Measurements from ENCODE around the gene PLK3.
A peak's percentile ranks its signal among the peaks of the same experiment; 100 is the strongest.
"Not testable (repeated sequence)": the region's sequence is repeated elsewhere in the genome, so short reads cannot be mapped to it uniquely, and the experiment has no call there.

The PLK3 gene

GRCh38 chr1:44788120-44788860 lies 11.9 kb upstream of the PLK3 start, which contains the start of gene BEST4:
Gene BEST4 (minus strand): TSS chr1:44788170. CDS start chr1:44787705, 465 bp downstream.
- no peak for DNase-seq

DNA sequence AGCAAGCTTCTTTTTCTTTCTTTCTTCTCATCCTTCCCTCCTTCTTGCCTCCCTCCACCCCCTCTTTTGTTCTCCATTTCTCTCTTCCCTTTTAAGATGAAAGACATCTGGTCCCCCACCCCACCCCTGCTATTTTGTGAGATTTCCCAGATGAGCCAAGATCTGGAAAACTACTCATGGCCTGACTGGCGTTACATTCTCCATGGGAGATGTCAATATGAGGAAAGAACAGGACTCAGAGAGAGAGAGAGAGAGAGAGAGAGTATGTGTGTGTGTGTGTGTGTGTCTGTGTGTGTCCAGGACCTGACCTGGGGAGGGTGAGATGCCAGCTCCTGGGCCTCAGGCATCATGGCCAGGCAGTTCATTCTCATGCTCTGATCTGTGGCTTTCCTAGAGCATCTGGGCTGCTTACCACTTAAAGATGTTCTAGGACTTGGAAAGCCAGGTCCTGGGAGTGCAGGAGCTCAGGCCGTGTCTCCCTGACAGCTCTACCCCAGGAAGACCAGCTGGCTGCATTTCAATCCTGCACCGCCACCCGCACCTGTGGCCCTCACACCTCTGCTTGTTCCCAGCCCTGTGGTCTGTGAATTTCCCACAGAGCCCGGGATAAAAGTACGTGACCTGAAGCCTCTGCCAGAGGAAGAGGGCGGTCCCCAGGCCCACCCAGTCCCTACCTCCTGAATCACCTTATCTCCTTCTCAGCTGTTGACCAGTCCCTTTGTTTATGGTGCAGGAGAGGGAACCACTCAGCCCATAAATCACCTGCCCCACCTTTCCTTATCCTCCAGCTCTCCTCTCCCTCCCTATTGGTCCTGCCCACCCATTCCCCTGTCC lies 9.0 kb upstream of the PLK3 start:
- DNase-seq: no peak

- DNase-seq: no peak
Observed at GRCh38 chr1:44792736-44793502, 7.3 kb upstream of the PLK3 start.

DNA sequence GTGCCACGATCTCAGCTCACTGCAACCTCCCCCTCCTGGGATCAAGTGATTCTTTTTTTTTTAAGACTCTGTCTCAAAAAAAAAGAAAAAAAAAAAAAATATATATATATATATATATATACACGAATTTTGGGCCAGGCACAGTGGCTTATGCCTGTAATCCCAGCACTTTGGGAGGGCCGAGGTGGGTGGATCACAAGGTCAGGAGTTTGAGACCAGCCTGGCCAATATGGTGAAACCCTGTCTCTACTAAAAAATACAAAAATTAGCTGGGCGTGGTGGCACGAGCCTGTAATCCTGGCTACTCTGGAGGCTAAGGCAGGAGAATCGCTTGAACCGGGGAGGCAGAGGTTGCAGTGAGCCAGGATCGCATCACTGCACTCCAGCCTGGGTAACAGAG lies 2.3 kb upstream of the PLK3 start:
- DNase-seq: not testable (repeated sequence)

- no peak for DNase-seq
Observed at GRCh38 chr1:44798481-44799365, 1.5 kb upstream of the PLK3 start.

- peak; percentile 60 for DNase-seq
Observed at GRCh38 chr1:44801491-44802305, 1.5 kb downstream of the PLK3 start.

DNA sequence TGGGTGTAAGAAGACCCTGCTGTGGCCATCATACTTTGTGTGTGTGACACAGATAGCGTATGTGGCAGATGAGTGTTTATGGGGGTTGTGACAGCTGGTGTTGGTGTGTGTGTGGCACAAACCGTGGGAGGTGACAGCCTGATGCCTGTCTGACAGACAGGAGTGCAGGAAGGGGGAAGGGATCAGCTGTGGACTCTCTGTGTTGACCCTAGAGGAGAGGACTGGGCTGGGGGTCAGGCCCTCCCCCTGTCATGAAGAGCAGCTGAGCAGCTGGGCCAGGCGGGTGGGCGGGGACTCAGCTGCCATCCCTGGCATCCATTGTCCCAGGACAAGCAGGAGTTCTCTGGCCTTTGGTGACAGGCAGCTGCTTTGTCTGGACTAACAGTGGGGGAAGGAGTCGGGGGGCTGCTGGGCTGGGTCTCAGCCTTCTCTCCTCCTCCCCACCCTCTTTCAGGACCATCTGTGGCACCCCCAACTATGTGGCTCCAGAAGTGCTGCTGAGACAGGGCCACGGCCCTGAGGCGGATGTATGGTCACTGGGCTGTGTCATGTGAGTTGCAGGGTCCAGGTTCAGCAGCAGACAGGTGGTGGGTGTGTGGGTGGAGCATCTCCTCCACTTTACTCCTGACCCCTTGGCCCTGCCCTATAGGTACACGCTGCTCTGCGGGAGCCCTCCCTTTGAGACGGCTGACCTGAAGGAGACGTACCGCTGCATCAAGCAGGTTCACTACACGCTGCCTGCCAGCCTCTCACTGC lies 2.3 kb downstream of the PLK3 start:
- no peak for DNase-seq

DNA sequence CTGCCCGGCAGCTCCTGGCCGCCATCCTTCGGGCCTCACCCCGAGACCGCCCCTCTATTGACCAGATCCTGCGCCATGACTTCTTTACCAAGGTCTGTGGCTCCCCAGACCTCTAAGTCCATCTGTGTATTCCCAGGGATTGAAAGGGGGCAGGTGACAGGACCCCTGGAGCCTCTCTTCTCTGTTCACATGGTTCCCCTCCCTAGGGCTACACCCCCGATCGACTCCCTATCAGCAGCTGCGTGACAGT lies 2.8 kb downstream of the PLK3 start:
- no peak for DNase-seq

DNA sequence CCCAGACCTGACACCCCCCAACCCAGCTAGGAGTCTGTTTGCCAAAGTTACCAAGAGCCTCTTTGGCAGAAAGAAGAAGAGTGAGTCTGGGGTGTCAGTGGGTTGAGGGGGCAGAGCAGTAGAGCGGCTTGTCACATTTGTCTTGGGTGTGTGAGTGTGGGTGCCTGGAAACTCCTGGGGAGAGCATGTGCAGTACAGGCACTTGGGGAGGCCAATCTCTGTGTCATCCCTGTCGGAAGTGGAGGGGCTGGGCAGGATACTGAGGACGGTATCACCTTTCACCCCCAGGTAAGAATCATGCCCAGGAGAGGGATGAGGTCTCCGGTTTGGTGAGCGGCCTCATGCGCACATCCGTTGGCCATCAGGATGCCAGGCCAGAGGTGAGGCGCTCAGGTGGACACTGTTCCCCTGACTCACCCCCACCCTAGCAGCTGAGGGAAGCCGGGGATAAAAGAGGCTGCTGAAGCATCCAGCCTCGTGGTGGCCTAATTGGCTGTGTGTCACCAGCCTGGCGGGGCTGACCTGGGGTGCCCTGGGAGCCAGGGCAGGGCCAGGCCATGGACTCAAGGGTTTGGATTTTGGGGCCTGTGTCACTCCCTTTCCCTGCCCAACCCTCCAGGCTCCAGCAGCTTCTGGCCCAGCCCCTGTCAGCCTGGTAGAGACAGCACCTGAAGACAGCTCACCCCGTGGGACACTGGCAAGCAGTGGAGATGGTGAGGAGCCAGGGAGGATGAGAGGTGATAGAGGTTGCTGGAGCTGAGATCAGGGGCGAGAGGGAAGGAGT lies 3.3 kb downstream of the PLK3 start:
- DNase-seq: no peak

GRCh38 chr1:44805311-44806024 lies 5.3 kb downstream of the PLK3 start:
- no peak for DNase-seq

DNA sequence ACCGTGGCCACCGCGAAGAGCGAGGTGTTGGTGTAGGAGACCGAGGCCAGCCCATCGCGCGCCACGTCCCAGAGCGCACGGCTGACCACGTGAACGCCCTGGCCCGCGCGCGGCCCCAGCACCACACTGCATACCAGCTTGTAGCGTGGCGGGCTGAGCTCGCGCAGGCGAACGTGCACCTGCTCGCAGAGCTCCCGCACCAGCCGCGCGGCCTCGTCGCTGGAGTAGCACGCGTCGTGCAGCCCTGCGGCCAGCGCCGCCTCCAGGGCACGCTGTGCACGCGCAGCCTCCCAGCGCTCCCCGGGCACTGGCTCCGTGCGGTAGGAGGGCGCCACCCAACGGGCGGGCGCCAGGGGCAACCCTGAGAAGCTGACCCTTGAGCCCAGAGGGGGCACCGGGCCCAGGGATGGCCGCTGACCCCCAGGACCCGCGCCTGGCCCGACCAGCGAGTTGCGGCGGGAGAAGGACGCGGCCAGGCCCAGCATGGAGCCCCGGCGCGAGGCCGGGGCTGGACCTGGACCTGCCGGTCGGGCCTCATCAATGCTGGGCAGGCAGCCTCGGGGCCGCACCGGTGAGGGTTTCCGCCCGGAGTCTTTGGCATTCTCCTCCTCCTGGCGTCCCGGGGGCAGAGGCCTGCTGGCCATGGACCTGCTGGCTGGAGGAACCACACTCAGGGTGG lies 6.0 kb downstream of the PLK3 start:
- no peak for DNase-seq

- no peak for DNase-seq
Observed at GRCh38 chr1:44806704-44807363, 6.7 kb downstream of the PLK3 start, which contains the start of gene DYNLT4. Gene DYNLT4 (minus strand): TSS chr1:44807351. CDS start chr1:44806668, 683 bp downstream.

DNA sequence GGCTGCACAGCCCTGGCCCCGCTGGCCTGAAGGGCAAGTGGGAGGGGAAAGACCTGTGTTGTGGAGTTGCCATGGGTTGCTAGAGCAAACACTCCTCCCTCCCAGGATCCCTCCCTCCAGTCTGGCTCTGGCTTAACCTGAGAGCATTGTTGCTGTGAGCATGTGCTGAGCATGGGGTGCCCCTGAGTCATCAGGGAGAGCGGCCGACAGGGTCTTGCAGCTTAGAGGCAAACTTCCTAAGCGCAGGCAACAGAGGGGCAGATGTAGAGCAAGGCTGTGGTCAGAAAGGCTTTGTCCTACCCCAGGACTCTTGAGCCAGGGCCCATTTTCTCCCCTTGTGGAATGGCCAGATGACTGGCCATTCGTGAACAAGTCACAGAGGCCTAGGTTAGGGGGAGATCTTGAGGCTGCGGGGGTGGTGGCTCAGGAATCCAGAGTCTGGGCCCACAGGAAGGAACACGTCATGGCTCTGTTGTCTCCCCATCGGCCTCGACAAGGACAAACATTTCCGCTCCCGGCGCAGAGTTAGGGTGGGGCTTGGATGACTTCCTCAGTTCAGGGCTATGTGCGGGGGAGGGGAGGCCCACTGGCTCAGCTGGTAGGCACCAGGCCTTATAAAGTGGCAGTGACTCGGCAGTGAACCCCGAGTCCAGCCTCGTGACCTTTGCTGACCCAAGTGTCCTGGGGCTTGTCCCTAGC lies 7.3 kb downstream of the PLK3 start:
- peak; percentile 79 for DNase-seq

DNA sequence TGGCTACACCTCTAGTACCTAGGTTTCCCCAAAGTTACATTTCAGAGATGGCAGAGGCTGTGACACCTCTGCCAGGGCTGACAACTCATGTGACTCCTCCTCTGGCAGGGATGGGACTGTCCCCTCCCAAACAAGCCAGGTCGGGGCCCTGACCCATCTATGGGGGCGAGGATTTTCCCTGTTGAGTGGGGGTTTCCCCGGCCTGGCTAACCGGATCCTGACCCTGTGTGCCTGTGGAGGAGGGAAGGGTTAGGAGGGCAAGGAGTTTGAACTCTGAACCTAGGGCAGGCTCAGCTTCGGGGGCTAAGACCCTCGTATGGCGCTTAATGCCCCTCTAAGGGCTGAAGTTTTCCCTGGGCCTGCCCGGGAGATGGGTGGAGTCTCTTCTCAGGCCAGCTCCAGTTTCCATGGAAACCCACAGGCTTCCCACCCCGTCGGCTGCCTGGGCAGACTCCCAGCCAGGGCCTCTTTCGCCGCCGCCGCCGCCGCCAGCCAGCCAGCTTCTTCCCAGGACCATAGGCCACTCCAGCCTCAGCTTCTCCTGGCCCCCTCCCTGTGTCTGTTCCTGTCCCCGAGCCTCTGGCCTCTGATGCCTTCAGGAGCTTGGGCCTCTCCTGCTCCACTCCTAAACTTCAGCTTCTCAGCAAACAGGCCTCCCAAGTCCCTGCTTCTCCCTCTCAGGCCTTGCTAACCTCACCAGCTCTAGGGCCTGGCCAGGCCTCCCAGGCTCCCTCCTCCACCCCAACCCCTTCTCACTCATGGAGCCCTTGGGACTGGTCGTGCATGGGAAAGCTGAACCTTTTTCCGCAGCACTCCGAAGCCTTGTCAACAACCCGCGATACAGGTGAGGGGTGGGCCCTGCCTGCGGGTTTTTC lies 8.1 kb downstream of the PLK3 start, which contains the start of gene BTBD19:
BTBD19 (plus strand) TSS at position 461 of the 875 bp plus-strand sequence; CDS start at position 759, 298 bp downstream.
- DNase-seq: peak; percentile 77

DNA sequence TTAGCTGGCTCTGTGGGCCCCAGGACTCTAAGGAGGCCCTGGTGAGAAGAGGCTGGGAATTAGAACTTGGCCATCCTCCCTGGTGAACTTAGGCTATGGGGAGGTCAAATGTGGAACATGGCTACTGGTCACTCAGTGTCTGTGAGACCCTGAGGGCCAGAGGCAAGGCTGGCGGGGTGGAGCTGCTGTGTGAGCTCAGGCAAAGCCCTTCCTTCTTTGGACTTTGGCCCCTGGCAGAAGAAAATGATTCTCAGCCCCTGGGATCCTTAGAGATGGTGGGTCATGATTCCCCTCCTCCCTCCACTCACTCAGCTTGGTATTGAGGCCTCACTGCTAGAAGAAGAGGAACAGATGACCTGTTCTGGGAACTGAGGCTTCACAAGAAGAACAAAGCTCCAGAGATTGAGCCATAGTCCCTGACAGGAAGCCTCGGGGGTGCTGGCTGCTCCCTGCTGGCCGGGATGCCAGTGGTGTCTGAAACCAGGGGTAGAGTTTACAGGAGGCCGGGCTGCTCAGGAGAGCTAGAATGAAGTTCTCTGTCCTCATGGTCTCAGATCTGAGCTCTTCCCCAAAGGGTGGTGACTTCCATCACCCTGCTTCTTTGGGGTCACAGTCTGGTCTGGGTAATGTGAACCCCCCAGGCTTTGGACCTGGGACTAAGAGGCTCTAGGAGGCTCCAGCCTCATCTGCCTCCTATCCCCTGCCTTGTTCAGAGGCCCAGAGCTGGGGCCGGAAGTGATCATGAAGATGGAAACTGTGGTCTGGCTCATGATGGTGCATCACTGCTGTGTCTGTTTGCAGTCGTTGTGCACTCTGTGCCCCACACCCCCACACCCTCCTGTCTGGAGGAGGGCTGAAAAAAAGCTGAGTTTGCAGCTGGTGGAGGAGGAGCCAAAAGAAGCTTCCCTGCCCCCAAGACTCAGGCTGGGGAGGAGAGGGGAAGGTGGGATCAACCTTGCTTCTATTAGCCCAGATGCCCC lies 9.1 kb downstream of the PLK3 start:
- DNase-seq: peak; percentile 87

Data from activated naive CD4-positive, alpha-beta T cell treated with anti-CD3 and anti-CD28 coated beads, Interleukin-2, amount 50 U/mL, for 16 hours (primary cell).